K562 (cell line): ENCODE measurements around the gene TMEM81. TPM values are rescaled to one million over a fixed set of nuclear protein-coding genes. Genes with fewer than 3 reads are reported as not detected.
A peak's percentile ranks its signal among the peaks of the same experiment; 100 is the strongest.

Experiments
- ATAC-seq: fragments of 200-7000 bp; cut with Tn5 transposase; 3 replicates; pipeline ENCODE4 v1.9.1; 2020; ENCODE audit warnings: moderate library complexity
- BruUV-seq: library from RNA; stranded (reverse); fragments of 400-500 nt; replicated peaks from 2 replicates; lab custom pipeline; 2021; lab: Mats Ljungman, UMichigan
- CTCF ChIA-PET: fragments of 300-600 bp; formaldehyde crosslinking; extraction: SDS; loops from one replicate; lab custom pipeline; 2021; ENCODE audit warnings: low intra/inter-chr PET ratio; lab: Yijun Ruan, JAX
- POLR2A ChIA-PET: fragments of 300-600, 350-650 bp; sonication (Branson Sonifier 250); formaldehyde crosslinking; extraction: SDS; loops from one replicate; lab custom pipeline; 2021; ENCODE audit warnings: antibody characterized with exemption, inconsistent platforms; lab: Yijun Ruan, JAX
- DNase-seq, 4 experiments: peaks; one replicate each; pipeline versions ENCODE4 v3.0.0 to v3.0.0-alpha.2; 2011 to 2018; ENCODE audit warnings: low spot score in 3 of 4, mixed read lengths in 3 of 4; ENCODE audit errors: extremely low read depth in 1 of 4
- FAIRE-seq: peaks from 2 replicates; lab custom pipeline; 2011; peaks lifted over from hg19 to GRCh38; lab: Jason Lieb, UNC
- H2AFZ ChIP-seq: 2 replicates; pipeline ENCODE4 v1.6.0; 2011; ENCODE audit warnings: low read depth, low read length, control low read depth, inconsistent platforms
- H3K27ac ChIP-seq: fragments of 200-600 bp; 3 replicates; pipeline ENCODE4 v1.8.0; 2011; ENCODE audit warnings: low read depth, mild to moderate bottlenecking, control low read depth, inconsistent platforms, low read length, moderate library complexity, mixed read lengths; ENCODE audit errors: extremely low read depth
- H3K27me3 ChIP-seq, 2 experiments: fragments of 300-600 bp in 1 of 2; 2 replicates in 1 of 2; 3 replicates in 1 of 2; pipeline versions ENCODE4 v1.6.0 to v1.8.0; 2011; ENCODE audit warnings: inconsistent platforms in 2 of 2, low read length in 2 of 2, mild to moderate bottlenecking in 1 of 2, mixed read lengths in 1 of 2, moderate library complexity in 1 of 2; ENCODE audit not compliant: control insufficient read depth in 2 of 2, insufficient read depth in 2 of 2
- H3K36me3 ChIP-seq: fragments of 300-600 bp; 3 replicates; pipeline ENCODE4 v1.8.0; 2011; ENCODE audit warnings: mild to moderate bottlenecking, low read length, inconsistent platforms; ENCODE audit not compliant: control insufficient read depth, insufficient read depth
- H3K4me1 ChIP-seq, 2 experiments: fragments of 200-600 bp in 1 of 2; replicated peaks in 1 of 2; 2 replicates in 1 of 2; 3 replicates in 1 of 2; pipeline versions ENCODE4 v1.5.1 to v1.8.0; 2011; ENCODE audit warnings: inconsistent platforms in 2 of 2, low read length in 2 of 2, mild to moderate bottlenecking in 1 of 2, mixed read lengths in 1 of 2, moderate library complexity in 1 of 2; ENCODE audit not compliant: control insufficient read depth in 2 of 2, insufficient read depth in 2 of 2
- H3K4me2 ChIP-seq: 2 replicates; pipeline ENCODE4 v1.6.1; 2011; ENCODE audit warnings: low read length, control low read depth, inconsistent platforms, mixed read lengths; ENCODE audit not compliant: insufficient read depth
- H3K4me3 ChIP-seq: fragments of 200-600 bp; sonication (generic), shearing (Covaris generic); 2 replicates; pipeline ENCODE4 v1.5.1; 2016; ENCODE audit warnings: control low read depth, inconsistent platforms
- H3K79me2 ChIP-seq: fragments of 200-600 bp; 3 replicates; pipeline ENCODE4 v1.8.0; 2011; ENCODE audit warnings: low read length, inconsistent platforms; ENCODE audit not compliant: control insufficient read depth, insufficient read depth
- H3K9ac ChIP-seq, 2 experiments: 2 replicates each; pipeline versions ENCODE4 v1.6.0 to v1.6.1; 2011; ENCODE audit warnings: low read depth in 2 of 2, low read length in 2 of 2, control low read depth in 1 of 2, inconsistent platforms in 1 of 2, mild to moderate bottlenecking in 1 of 2, mixed read lengths in 1 of 2; ENCODE audit not compliant: insufficient read depth in 1 of 2
- H3K9me1 ChIP-seq: one replicate; pipeline ENCODE4 v1.6.0; 2011; ENCODE audit warnings: inconsistent platforms, mild to moderate bottlenecking, low read length, moderate library complexity; ENCODE audit not compliant: control insufficient read depth, insufficient read depth
- H3K9me3 ChIP-seq: replicated peaks from 2 replicates; pipeline ENCODE4 v1.5.1; 2011; ENCODE audit warnings: low read depth, low read length, inconsistent platforms; ENCODE audit not compliant: control insufficient read depth, insufficient read depth
- H4K20me1 ChIP-seq: replicated peaks from 2 replicates; pipeline ENCODE4 v1.6.1; 2011; ENCODE audit warnings: low read length, inconsistent platforms, mixed read lengths; ENCODE audit not compliant: control insufficient read depth, insufficient read depth
- EGR1 ChIP-seq: fragments of 450-650 bp; conservative IDR thresholded peaks from 2 replicates; pipeline ENCODE4 v1.6.1; 2017; ENCODE audit warnings: mild to moderate bottlenecking
- GATAD2B ChIP-seq: fragments of 450-650 bp; IDR thresholded peaks from 2 replicates; pipeline ENCODE4 v1.6.1; 2017; ENCODE audit warnings: mild to moderate bottlenecking, borderline replicate concordance
- NR4A1 ChIP-seq, 2 experiments: fragments of 250-450 bp in 1 of 2; fragments of 450-650 bp in 1 of 2; sonication (Bioruptor Pico) in 1 of 2; IDR thresholded peaks; 2 replicates each; pipeline versions ENCODE4 v1.4.0 to v1.6.1; 2016 to 2020; ENCODE audit warnings: mild to moderate bottlenecking in 2 of 2, missing compliant biosample characterization in 1 of 2, missing genetic modification characterization in 1 of 2, moderate library complexity in 1 of 2
- RBM25 ChIP-seq: fragments of 200-400 bp; formaldehyde crosslinking; IDR thresholded peaks from 2 replicates; pipeline ENCODE4 v1.6.1; 2018; ENCODE audit warnings: low read length, low read depth, moderate library complexity; ENCODE audit not compliant: severe bottlenecking
- XRCC5 ChIP-seq: fragments of 200-400 bp; formaldehyde crosslinking; IDR thresholded peaks from 2 replicates; pipeline ENCODE4 v1.6.1; 2017; ENCODE audit warnings: low read depth, mild to moderate bottlenecking, low read length
- ZFP36 ChIP-seq: fragments of 150-350 bp; IDR thresholded peaks from 2 replicates; pipeline ENCODE4 v1.6.1; 2018; ENCODE audit warnings: low read length, low read depth; ENCODE audit not compliant: partially characterized antibody
- WGBS: fragments of 100-300 bp; shearing (Covaris generic); methylation state at CpG from one replicate; pipeline ENCODE4 v1.1.6; 2016; ENCODE audit warnings: low coverage, mixed read lengths; ENCODE audit not compliant: insufficient coverage; ENCODE audit errors: missing lambda C conversion rate; 5-methylcytosine and 5-hydroxymethylcytosine counted together
- in situ Hi-C: fragments of 300-500 bp; cut with MboI; formaldehyde crosslinking; loops from 4 replicates; pipeline ENCODE4 v1.15.0; 2018; ENCODE audit warnings: inconsistent platforms, mixed read lengths
- intact Hi-C: fragments of 100-400 bp; cut with micrococcal nuclease; formaldehyde crosslinking; loops from 2 replicates; pipeline ENCODE4 v1.14.2; 2022
- polyA plus RNA-seq, 8 experiments: library from polyadenylated mRNA; depleted of rRNA in 4 of 8; stranded (reverse) in 5 of 8; unstranded in 3 of 8; fragments of >200 nt; fragmentation: Nextera tagmentation in 2 of 8; fragmentation: Illumina TruSeq in 1 of 8; extraction: Ambion mirVana in 2 of 8; extraction: Trizol in 1 of 8; gene quantifications; 2 replicates each; pipeline versions ENCODE4 v1.2.1 to v1.2.3, GENCODE V29; 2011 to 2014; ENCODE audit warnings: inconsistent platforms in 1 of 8, missing spikeins in 1 of 8
- total RNA-seq, 7 experiments: library from RNA; depleted of rRNA in 6 of 7; stranded (reverse); fragments of >200 nt in 6 of 7; fragmentation: Illumina TruSeq in 2 of 7; extraction: Trizol in 2 of 7; gene quantifications; 2 replicates each; pipeline versions ENCODE4 v1.2.1 to v1.2.3, GENCODE V29; 2011 to 2021; ENCODE audit warnings: low replicate concordance in 1 of 7
- TF ChIP-seq, protein P1 (sequence below): sonication (generic); formaldehyde crosslinking; IDR thresholded peaks from 2 replicates; pipeline ENCODE4 v1.9.0; 2022; ENCODE audit warnings: mild to moderate bottlenecking, missing genetic modification reagents
- TF ChIP-seq, protein P2 (sequence below): fragments of 250-450 bp; sonication (Bioruptor Pico); IDR thresholded peaks from 2 replicates; pipeline ENCODE4 v1.5.0; 2020; ENCODE audit warnings: mild to moderate bottlenecking, borderline replicate concordance
- TF ChIP-seq, protein P3 (sequence below): sonication (generic); formaldehyde crosslinking; IDR thresholded peaks from 2 replicates; pipeline ENCODE4 v1.5.0; 2020; ENCODE audit warnings: missing genetic modification reagents

Gene TMEM81
- total and polyA plus RNA-seq, 9 of the 15 experiments (the other 6 are each of a cell fraction or from before 2014, with no cell fraction given): 3.2 to 6.1 (median 4.4) TPM

DNA sequence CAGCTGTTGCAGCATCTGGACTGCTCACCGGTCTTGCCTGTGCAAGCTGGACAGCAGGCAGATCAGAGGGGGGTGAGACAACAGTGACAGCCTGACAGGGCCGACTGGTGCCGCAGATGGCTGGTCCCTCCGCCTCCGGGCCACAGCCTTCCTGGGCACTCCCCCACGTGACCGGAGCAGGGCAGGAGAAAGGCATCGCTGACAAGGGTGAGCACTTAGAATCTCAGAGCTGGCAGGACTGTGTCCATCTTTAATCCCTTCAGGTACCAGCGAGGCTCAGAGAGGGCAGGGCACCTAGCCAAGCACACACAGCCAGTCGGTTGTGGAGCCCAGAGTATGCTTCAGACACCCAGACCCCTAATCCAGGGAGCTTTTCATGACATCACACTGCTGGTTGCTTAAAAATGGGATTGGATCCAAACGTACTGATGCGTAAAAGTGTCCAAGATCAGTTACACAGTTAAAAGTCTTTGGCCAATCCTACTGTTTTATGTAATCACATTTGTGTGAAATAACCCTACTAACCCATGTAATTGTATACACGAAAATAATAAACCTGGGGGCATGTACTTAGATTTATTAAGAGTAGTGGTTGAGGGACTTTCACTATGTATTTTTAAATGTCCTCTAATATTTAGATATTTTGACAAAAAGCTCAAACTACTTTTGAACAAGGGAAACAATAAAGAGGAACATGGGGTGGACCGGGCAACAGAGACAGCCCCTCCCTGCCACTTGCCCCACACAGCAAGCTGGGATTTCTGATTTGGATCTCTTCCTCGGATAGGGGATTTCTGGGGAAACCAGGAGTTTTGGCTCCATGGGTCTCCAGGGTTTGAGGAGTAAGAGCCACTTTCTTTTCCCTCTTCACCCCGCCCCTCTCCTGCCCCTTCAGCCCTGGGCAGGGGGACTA, 42.0 kb downstream of the TMEM81 start:
- Histone ChIP-seq H3K9me1 (no peaks in the 10 kb centered on the region), H4K20me1 (peaks cover 25% of the 10 kb centered on the region), H3K4me1 (peaks cover 0 to 8% of the 10 kb centered on the region in 2 experiments; a peak in 1 of 5 replicates), H2AFZ (no peak overlapping the region), H3K27ac (no peak overlapping the region), H3K9ac (no peak overlapping the region), H3K4me2 (no peak overlapping the region), H3K27me3 (peaks cover 41 to 79% of the 10 kb centered on the region in 2 experiments; a peak in 4 of 5 replicates), H3K36me3 (no peaks in the 10 kb centered on the region), H3K79me2 (no peaks in the 10 kb centered on the region), H3K4me3 (no peak overlapping the region), H3K9me3 (no peaks in the 10 kb centered on the region)
- in situ Hi-C loops (no loop called here), intact Hi-C loops (no loop called here)
- FAIRE-seq (no peak), ATAC-seq (no peak), DNase-seq (no peak)
- 1% methylated on average over 16 of the region's 16 CpGs for WGBS
- no TSS peak for BruUV-seq
- ChIA-PET POLR2A (interaction anchor here (0.6 kb wide), 1 partner anchor 52 kb away, joined by 4 read pairs; no protein-coding TSS in a partner anchor), CTCF (interaction anchor here (0.6 kb wide), 1 partner anchor 100 kb away, joined by 5 read pairs; no protein-coding TSS in a partner anchor)
- TF ChIP-seq RBM25 (peak; percentile 54), EGR1 (no peak), ZFP36 (peak; percentile 42), XRCC5 (no peak), NR4A1 (CRISPR knock-in tag; IDR thresholded peaks at IDR 0.05) (no peak), NR4A1 (tag; IDR thresholded peaks at IDR 0.05) (no peak), GATAD2B (no peak)
- TF ChIP-seq, protein P1, sequence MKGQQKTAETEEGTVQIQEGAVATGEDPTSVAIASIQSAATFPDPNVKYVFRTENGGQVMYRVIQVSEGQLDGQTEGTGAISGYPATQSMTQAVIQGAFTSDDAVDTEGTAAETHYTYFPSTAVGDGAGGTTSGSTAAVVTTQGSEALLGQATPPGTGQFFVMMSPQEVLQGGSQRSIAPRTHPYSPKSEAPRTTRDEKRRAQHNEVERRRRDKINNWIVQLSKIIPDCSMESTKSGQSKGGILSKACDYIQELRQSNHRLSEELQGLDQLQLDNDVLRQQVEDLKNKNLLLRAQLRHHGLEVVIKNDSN (CRISPR knock-in tag): peak; percentile 42; the same call in 1 of the 2 replicates
- TF ChIP-seq, protein P2, sequence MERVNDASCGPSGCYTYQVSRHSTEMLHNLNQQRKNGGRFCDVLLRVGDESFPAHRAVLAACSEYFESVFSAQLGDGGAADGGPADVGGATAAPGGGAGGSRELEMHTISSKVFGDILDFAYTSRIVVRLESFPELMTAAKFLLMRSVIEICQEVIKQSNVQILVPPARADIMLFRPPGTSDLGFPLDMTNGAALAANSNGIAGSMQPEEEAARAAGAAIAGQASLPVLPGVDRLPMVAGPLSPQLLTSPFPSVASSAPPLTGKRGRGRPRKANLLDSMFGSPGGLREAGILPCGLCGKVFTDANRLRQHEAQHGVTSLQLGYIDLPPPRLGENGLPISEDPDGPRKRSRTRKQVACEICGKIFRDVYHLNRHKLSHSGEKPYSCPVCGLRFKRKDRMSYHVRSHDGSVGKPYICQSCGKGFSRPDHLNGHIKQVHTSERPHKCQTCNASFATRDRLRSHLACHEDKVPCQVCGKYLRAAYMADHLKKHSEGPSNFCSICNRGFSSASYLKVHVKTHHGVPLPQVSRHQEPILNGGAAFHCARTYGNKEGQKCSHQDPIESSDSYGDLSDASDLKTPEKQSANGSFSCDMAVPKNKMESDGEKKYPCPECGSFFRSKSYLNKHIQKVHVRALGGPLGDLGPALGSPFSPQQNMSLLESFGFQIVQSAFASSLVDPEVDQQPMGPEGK (CRISPR knock-in tag): no peak
- TF ChIP-seq, protein P3, sequence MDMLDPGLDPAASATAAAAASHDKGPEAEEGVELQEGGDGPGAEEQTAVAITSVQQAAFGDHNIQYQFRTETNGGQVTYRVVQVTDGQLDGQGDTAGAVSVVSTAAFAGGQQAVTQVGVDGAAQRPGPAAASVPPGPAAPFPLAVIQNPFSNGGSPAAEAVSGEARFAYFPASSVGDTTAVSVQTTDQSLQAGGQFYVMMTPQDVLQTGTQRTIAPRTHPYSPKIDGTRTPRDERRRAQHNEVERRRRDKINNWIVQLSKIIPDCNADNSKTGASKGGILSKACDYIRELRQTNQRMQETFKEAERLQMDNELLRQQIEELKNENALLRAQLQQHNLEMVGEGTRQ (CRISPR knock-in tag): peak; percentile 49; the same call in 1 of the 2 replicates
